ENCODE results near the gene PCNX2. TPM values are rescaled to one million over a fixed set of nuclear protein-coding genes. Genes with fewer than 3 reads are reported as not detected.

The PCNX2 gene
- total and polyA plus RNA-seq, 2 donors (not counting 1 experiment from before 2014, with no cell fraction given), result 17.6 to 34.7 TPM

DNA sequence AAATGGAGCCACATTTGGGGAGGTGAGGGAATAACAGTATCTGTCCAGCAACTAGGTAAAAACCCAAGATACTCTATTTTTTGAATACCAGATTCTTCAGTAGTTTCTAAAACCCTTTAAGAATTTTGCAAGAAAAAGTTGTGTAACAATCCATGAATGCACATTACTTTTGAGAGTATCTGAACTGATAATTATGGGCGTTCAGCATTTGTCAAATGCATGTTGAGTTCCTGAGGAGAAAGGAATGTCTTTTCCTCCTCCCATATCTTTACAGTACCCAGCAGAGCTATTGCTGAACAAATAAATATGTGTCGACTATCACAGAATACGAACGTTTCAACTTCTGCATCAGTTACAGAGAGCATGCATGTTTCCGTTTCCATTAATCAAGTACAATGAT is 104.5 kb downstream of the PCNX2 start:
- Mint-ChIP-seq H3K9me3 (ENCODE audit: insufficient read depth) (peaks cover 6% of the 10 kb centered on the region), H3K27me3 (no peaks in the 10 kb centered on the region), H3K27ac (no peak overlapping the region), H3K4me1 (no peaks in the 10 kb centered on the region), H3K4me3 (no peak overlapping the region)
- Histone ChIP-seq H3K4me1 (ENCODE audit: control insufficient read depth in 2 of 2, insufficient read depth in 2 of 2, low read length in 2 of 2) (no peaks in the 10 kb centered on the region), H3K4me3 (ENCODE audit: control extremely low read depth in 1 of 5, extremely low read depth in 1 of 5, insufficient read depth in 1 of 5, low read depth in 2 of 5, low read length in 4 of 5) (no peak overlapping the region), H3K9me3 (ENCODE audit: control extremely low read depth in 1 of 3, control insufficient read depth in 2 of 3, insufficient read depth in 1 of 3, low read length in 2 of 3) (peaks cover 0 to 9% (median 3%) of the 10 kb centered on the region in 3 donors), H3K27me3 (replicated peaks in 1 of 4; ENCODE audit: control extremely low read depth in 1 of 4, control insufficient read depth in 3 of 4, insufficient read depth in 4 of 4, low read length in 3 of 4) (no peaks in the 10 kb centered on the region), H3K4me2 (replicated peaks; ENCODE audit: low read depth, low read length, poor library complexity, severe bottlenecking) (no peak overlapping the region), H3K36me3 (replicated peaks in 1 of 2; ENCODE audit: control extremely low read depth in 1 of 2, control insufficient read depth in 1 of 2, extremely low read depth in 1 of 2, insufficient read depth in 2 of 2, low read length in 1 of 2) (no peaks in the 10 kb centered on the region), H3K79me2 (ENCODE audit: control insufficient read depth, insufficient read depth, low read length) (no peaks in the 10 kb centered on the region), H3K9ac (ENCODE audit: low read length) (no peak overlapping the region), H4K20me1 (ENCODE audit: control insufficient read depth, insufficient read depth, low read length, poor library complexity, severe bottlenecking) (no peaks in the 10 kb centered on the region), H2AFZ (ENCODE audit: insufficient read depth, low read depth, low read length, poor library complexity, severe bottlenecking) (no peak overlapping the region), H3K27ac (ENCODE audit: low read length in 2 of 2) (no peak overlapping the region)
- 100% methylated on average over 1 of the region's 5 CpGs for WGBS (ENCODE audit: insufficient coverage)
- ATAC-seq (ENCODE audit: low read depth) (no peak), DNase-seq (no peak)
- no peak for TF ChIP-seq EZH2 (IDR thresholded peaks at IDR 0.05; ENCODE audit: borderline replicate concordance, insufficient read depth, low read depth, low read length, poor library complexity, severe bottlenecking)
- TF ChIP-seq, protein P1, sequence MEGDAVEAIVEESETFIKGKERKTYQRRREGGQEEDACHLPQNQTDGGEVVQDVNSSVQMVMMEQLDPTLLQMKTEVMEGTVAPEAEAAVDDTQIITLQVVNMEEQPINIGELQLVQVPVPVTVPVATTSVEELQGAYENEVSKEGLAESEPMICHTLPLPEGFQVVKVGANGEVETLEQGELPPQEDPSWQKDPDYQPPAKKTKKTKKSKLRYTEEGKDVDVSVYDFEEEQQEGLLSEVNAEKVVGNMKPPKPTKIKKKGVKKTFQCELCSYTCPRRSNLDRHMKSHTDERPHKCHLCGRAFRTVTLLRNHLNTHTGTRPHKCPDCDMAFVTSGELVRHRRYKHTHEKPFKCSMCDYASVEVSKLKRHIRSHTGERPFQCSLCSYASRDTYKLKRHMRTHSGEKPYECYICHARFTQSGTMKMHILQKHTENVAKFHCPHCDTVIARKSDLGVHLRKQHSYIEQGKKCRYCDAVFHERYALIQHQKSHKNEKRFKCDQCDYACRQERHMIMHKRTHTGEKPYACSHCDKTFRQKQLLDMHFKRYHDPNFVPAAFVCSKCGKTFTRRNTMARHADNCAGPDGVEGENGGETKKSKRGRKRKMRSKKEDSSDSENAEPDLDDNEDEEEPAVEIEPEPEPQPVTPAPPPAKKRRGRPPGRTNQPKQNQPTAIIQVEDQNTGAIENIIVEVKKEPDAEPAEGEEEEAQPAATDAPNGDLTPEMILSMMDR (IDR thresholded peaks at IDR 0.05), result no peak
- CTCF ChIA-PET, result no interaction called here
- intact Hi-C loops (cut with micrococcal nuclease), result no loop called here
- POLR2A ChIA-PET, result no interaction called here

DNA sequence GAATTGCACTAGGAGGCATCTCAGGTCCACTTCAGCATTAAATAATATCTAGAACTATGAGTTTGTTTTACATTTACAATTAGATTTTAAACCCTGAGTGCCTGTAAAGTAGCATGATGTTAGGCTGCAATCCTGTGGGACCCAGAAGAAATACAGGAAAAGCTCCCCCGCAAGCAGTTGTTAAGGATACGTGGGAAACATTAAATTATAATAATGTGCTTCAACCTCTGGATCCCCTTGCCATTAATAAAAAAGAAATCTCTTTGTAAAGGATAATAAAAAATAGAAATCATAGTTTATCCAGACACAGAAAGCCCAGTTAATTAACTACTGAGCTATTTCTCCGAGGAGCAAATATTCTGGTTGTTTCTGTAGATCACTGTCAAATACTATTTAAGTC is 106.0 kb downstream of the PCNX2 start:
- no peak for DNase-seq
- H3K4me1 ChIP-seq (ENCODE audit: control insufficient read depth in 2 of 2, insufficient read depth in 2 of 2, low read length in 2 of 2), result no peaks in the 10 kb centered on the region
- H2AFZ ChIP-seq (ENCODE audit: insufficient read depth, low read depth, low read length, poor library complexity, severe bottlenecking), result no peak overlapping the region
- H3K9me3 ChIP-seq (ENCODE audit: control extremely low read depth in 1 of 3, control insufficient read depth in 2 of 3, insufficient read depth in 1 of 3, low read length in 2 of 3), result peaks cover 0 to 7% (median under 1%) of the 10 kb centered on the region in 3 donors
- no peak overlapping the region for H3K27ac ChIP-seq (ENCODE audit: low read length in 2 of 2)
- H3K27me3 Mint-ChIP-seq, result no peaks in the 10 kb centered on the region
- ChIA-PET CTCF (no interaction called here), POLR2A (no interaction called here)
- no peaks in the 10 kb centered on the region for H3K27me3 ChIP-seq (replicated peaks in 1 of 4; ENCODE audit: control extremely low read depth in 1 of 4, control insufficient read depth in 3 of 4, insufficient read depth in 4 of 4, low read length in 3 of 4)
- ATAC-seq (ENCODE audit: low read depth), result no peak
- H3K79me2 ChIP-seq (ENCODE audit: control insufficient read depth, insufficient read depth, low read length), result no peaks in the 10 kb centered on the region
- no peak overlapping the region for H3K4me2 ChIP-seq (replicated peaks; ENCODE audit: low read depth, low read length, poor library complexity, severe bottlenecking)
- intact Hi-C loops (cut with micrococcal nuclease), result no loop called here
- peaks cover 3% of the 10 kb centered on the region for H3K9me3 Mint-ChIP-seq (ENCODE audit: insufficient read depth)
- WGBS (ENCODE audit: insufficient coverage), result no CpG with 5 or more reads among the region's 3 CpGs
- no peak for TF ChIP-seq EZH2 (IDR thresholded peaks at IDR 0.05; ENCODE audit: borderline replicate concordance, insufficient read depth, low read depth, low read length, poor library complexity, severe bottlenecking)
- TF ChIP-seq, protein P1 (IDR thresholded peaks at IDR 0.05), result no peak
- no peaks in the 10 kb centered on the region for H4K20me1 ChIP-seq (ENCODE audit: control insufficient read depth, insufficient read depth, low read length, poor library complexity, severe bottlenecking)
- H3K9ac ChIP-seq (ENCODE audit: low read length), result no peak overlapping the region
- H3K36me3 ChIP-seq (replicated peaks in 1 of 2; ENCODE audit: control extremely low read depth in 1 of 2, control insufficient read depth in 1 of 2, extremely low read depth in 1 of 2, insufficient read depth in 2 of 2, low read length in 1 of 2), result no peaks in the 10 kb centered on the region
- H3K4me3 Mint-ChIP-seq, result no peak overlapping the region
- H3K27ac Mint-ChIP-seq, result no peak overlapping the region
- no peaks in the 10 kb centered on the region for H3K4me1 Mint-ChIP-seq
- H3K4me3 ChIP-seq (ENCODE audit: control extremely low read depth in 1 of 5, extremely low read depth in 1 of 5, insufficient read depth in 1 of 5, low read depth in 2 of 5, low read length in 4 of 5), result no peak overlapping the region

All from B cell (primary cell).